K562 (cell line): ENCODE results near the gene CMIP. TPM values are rescaled to one million over a fixed set of nuclear protein-coding genes. Genes with fewer than 3 reads are reported as not detected.

Experiments
- ATAC-seq: fragments of 200-7000 bp; cut with Tn5 transposase; 3 replicates; pipeline ENCODE4 v1.9.1; 2020; ENCODE audit warnings: moderate library complexity
- BruUV-seq: library from RNA; stranded (reverse); fragments of 400-500 nt; replicated peaks from 2 replicates; lab custom pipeline; 2021; lab: Mats Ljungman, UMichigan
- CTCF ChIA-PET: fragments of 300-600 bp; formaldehyde crosslinking; extraction: SDS; loops from one replicate; lab custom pipeline; 2021; ENCODE audit warnings: low intra/inter-chr PET ratio; lab: Yijun Ruan, JAX
- POLR2A ChIA-PET: fragments of 300-600, 350-650 bp; sonication (Branson Sonifier 250); formaldehyde crosslinking; extraction: SDS; loops from one replicate; lab custom pipeline; 2021; ENCODE audit warnings: antibody characterized with exemption, inconsistent platforms; lab: Yijun Ruan, JAX
- DNase-seq, 4 experiments: peaks; one replicate each; pipeline versions ENCODE4 v3.0.0 to v3.0.0-alpha.2; 2011 to 2018; ENCODE audit warnings: low spot score in 3 of 4, mixed read lengths in 3 of 4; ENCODE audit errors: extremely low read depth in 1 of 4
- FAIRE-seq: peaks from 2 replicates; lab custom pipeline; 2011; peaks lifted over from hg19 to GRCh38; lab: Jason Lieb, UNC
- H2AFZ ChIP-seq: 2 replicates; pipeline ENCODE4 v1.6.0; 2011; ENCODE audit warnings: low read depth, low read length, control low read depth, inconsistent platforms
- H3K27ac ChIP-seq: fragments of 200-600 bp; 3 replicates; pipeline ENCODE4 v1.8.0; 2011; ENCODE audit warnings: low read depth, mild to moderate bottlenecking, control low read depth, inconsistent platforms, low read length, moderate library complexity, mixed read lengths; ENCODE audit errors: extremely low read depth
- H3K27me3 ChIP-seq, 2 experiments: fragments of 300-600 bp in 1 of 2; 2 replicates in 1 of 2; 3 replicates in 1 of 2; pipeline versions ENCODE4 v1.6.0 to v1.8.0; 2011; ENCODE audit warnings: inconsistent platforms in 2 of 2, low read length in 2 of 2, mild to moderate bottlenecking in 1 of 2, mixed read lengths in 1 of 2, moderate library complexity in 1 of 2; ENCODE audit not compliant: control insufficient read depth in 2 of 2, insufficient read depth in 2 of 2
- H3K36me3 ChIP-seq: fragments of 300-600 bp; 3 replicates; pipeline ENCODE4 v1.8.0; 2011; ENCODE audit warnings: mild to moderate bottlenecking, low read length, inconsistent platforms; ENCODE audit not compliant: control insufficient read depth, insufficient read depth
- H3K4me1 ChIP-seq, 2 experiments: fragments of 200-600 bp in 1 of 2; replicated peaks in 1 of 2; 2 replicates in 1 of 2; 3 replicates in 1 of 2; pipeline versions ENCODE4 v1.5.1 to v1.8.0; 2011; ENCODE audit warnings: inconsistent platforms in 2 of 2, low read length in 2 of 2, mild to moderate bottlenecking in 1 of 2, mixed read lengths in 1 of 2, moderate library complexity in 1 of 2; ENCODE audit not compliant: control insufficient read depth in 2 of 2, insufficient read depth in 2 of 2
- H3K4me2 ChIP-seq: 2 replicates; pipeline ENCODE4 v1.6.1; 2011; ENCODE audit warnings: low read length, control low read depth, inconsistent platforms, mixed read lengths; ENCODE audit not compliant: insufficient read depth
- H3K4me3 ChIP-seq: fragments of 200-600 bp; sonication (generic), shearing (Covaris generic); 2 replicates; pipeline ENCODE4 v1.5.1; 2016; ENCODE audit warnings: control low read depth, inconsistent platforms
- H3K79me2 ChIP-seq: fragments of 200-600 bp; 3 replicates; pipeline ENCODE4 v1.8.0; 2011; ENCODE audit warnings: low read length, inconsistent platforms; ENCODE audit not compliant: control insufficient read depth, insufficient read depth
- H3K9ac ChIP-seq, 2 experiments: 2 replicates each; pipeline versions ENCODE4 v1.6.0 to v1.6.1; 2011; ENCODE audit warnings: low read depth in 2 of 2, low read length in 2 of 2, control low read depth in 1 of 2, inconsistent platforms in 1 of 2, mild to moderate bottlenecking in 1 of 2, mixed read lengths in 1 of 2; ENCODE audit not compliant: insufficient read depth in 1 of 2
- H3K9me1 ChIP-seq: one replicate; pipeline ENCODE4 v1.6.0; 2011; ENCODE audit warnings: inconsistent platforms, mild to moderate bottlenecking, low read length, moderate library complexity; ENCODE audit not compliant: control insufficient read depth, insufficient read depth
- H3K9me3 ChIP-seq: replicated peaks from 2 replicates; pipeline ENCODE4 v1.5.1; 2011; ENCODE audit warnings: low read depth, low read length, inconsistent platforms; ENCODE audit not compliant: control insufficient read depth, insufficient read depth
- H4K20me1 ChIP-seq: replicated peaks from 2 replicates; pipeline ENCODE4 v1.6.1; 2011; ENCODE audit warnings: low read length, inconsistent platforms, mixed read lengths; ENCODE audit not compliant: control insufficient read depth, insufficient read depth
- ELF2 ChIP-seq: fragments of 250-450 bp; sonication (Bioruptor Pico); IDR thresholded peaks from 2 replicates; pipeline ENCODE4 v1.5.0; 2021; ENCODE audit warnings: mild to moderate bottlenecking
- POLR2G ChIP-seq: fragments of 200-400 bp; formaldehyde crosslinking; IDR thresholded peaks from 2 replicates; pipeline ENCODE4 v1.6.1; 2017; ENCODE audit warnings: low read depth, mild to moderate bottlenecking, antibody characterized with exemption, low read length, moderate library complexity
- PTBP1 ChIP-seq: fragments of 200-400 bp; formaldehyde crosslinking; IDR thresholded peaks from 2 replicates; pipeline ENCODE4 v1.6.1; 2017; ENCODE audit warnings: low read depth, low read length
- RBM22 ChIP-seq: fragments of 200-400 bp; formaldehyde crosslinking; IDR thresholded peaks from 2 replicates; pipeline ENCODE4 v1.6.1; 2018; ENCODE audit warnings: low read length, low read depth; ENCODE audit not compliant: poor library complexity, severe bottlenecking
- WGBS: fragments of 100-300 bp; shearing (Covaris generic); methylation state at CpG from one replicate; pipeline ENCODE4 v1.1.6; 2016; ENCODE audit warnings: low coverage, mixed read lengths; ENCODE audit not compliant: insufficient coverage; ENCODE audit errors: missing lambda C conversion rate; 5-methylcytosine and 5-hydroxymethylcytosine counted together
- in situ Hi-C: fragments of 300-500 bp; cut with MboI; formaldehyde crosslinking; loops from 4 replicates; pipeline ENCODE4 v1.15.0; 2018; ENCODE audit warnings: inconsistent platforms, mixed read lengths
- intact Hi-C: fragments of 100-400 bp; cut with micrococcal nuclease; formaldehyde crosslinking; loops from 2 replicates; pipeline ENCODE4 v1.14.2; 2022
- polyA plus RNA-seq, 8 experiments: library from polyadenylated mRNA; depleted of rRNA in 4 of 8; stranded (reverse) in 5 of 8; unstranded in 3 of 8; fragments of >200 nt; fragmentation: Nextera tagmentation in 2 of 8; fragmentation: Illumina TruSeq in 1 of 8; extraction: Ambion mirVana in 2 of 8; extraction: Trizol in 1 of 8; gene quantifications; 2 replicates each; pipeline versions ENCODE4 v1.2.1 to v1.2.3, GENCODE V29; 2011 to 2014; ENCODE audit warnings: inconsistent platforms in 1 of 8, missing spikeins in 1 of 8
- total RNA-seq, 7 experiments: library from RNA; depleted of rRNA in 6 of 7; stranded (reverse); fragments of >200 nt in 6 of 7; fragmentation: Illumina TruSeq in 2 of 7; extraction: Trizol in 2 of 7; gene quantifications; 2 replicates each; pipeline versions ENCODE4 v1.2.1 to v1.2.3, GENCODE V29; 2011 to 2021; ENCODE audit warnings: low replicate concordance in 1 of 7
- TF ChIP-seq, protein P1 (sequence below): sonication (generic); formaldehyde crosslinking; IDR thresholded peaks from 2 replicates; pipeline ENCODE4 v1.8.1; 2023; ENCODE audit warnings: mild to moderate bottlenecking, missing genetic modification reagents

CMIP gene
- total and polyA plus RNA-seq, 9 of the 15 experiments (the other 6 are each of a cell fraction or from before 2014, with no cell fraction given) = 0.94 to 82.5 (median 10.3) TPM

DNA sequence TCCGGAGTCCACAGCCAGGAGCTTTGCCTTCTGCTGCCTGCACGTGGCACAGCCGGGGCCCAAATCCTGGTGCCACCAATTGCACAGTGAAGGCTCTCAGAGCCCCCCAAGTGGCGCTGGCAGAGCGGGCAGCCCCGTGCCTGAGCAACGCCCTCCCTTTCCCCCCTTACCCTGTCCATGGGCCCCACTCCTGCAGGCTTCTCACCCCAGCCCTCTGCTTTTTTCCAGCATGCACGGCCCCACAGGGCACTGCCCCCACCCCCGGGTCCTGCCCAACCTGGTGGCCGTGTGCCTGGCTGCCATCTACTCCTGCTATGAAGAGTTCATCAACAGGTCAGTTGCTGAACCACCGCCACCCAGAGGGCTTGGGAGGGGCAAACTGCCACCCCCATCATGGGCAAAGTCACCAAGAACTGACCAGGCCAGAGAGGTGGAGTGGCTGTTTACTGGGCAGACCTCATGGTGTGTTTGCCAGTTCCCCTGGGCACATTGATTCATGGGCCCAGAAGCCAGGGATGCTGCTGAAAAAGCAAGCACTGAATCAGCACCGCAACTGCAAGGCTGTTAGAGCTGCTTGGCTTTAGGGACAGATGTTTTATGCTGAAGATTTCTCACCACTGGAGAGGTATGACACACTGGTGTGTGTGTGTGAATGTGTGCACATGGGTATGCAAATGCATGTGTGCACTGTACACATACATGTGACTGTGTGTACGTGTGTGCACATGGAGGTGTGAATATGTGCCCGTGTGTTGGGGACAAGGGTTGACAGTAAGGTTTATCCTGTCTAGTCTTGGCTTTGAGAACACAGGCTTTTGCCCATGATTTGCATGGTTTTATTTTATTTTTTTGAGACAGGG, 227.4 kb downstream of the CMIP start:
- no peaks in the 10 kb centered on the region for H3K79me2 ChIP-seq
- H3K4me1 ChIP-seq = peaks cover 0 to 6% of the 10 kb centered on the region in 2 experiments; a peak in 1 of 5 replicates
- no peak overlapping the region for H3K9ac ChIP-seq
- ChIA-PET POLR2A (interaction anchor here (0.6 to 1.5 kb wide), 3 partner anchors 11 to 347 kb away, joined by 3 read pairs; no protein-coding TSS in a partner anchor), CTCF (no interaction called here)
- no peaks in the 10 kb centered on the region for H3K27me3 ChIP-seq
- no peak overlapping the region for H3K4me3 ChIP-seq
- ATAC-seq (no peak), FAIRE-seq (no peak), DNase-seq (no peak)
- H4K20me1 ChIP-seq = 0 out of 2 replicates have a peak, but pooled peaks cover 4% of the 10 kb centered on the region
- no peaks in the 10 kb centered on the region for H3K9me1 ChIP-seq
- H2AFZ ChIP-seq = no peak overlapping the region
- in situ Hi-C loops (no loop called here), intact Hi-C loops (no loop called here)
- 93% methylated on average over 13 of the region's 14 CpGs for WGBS
- BruUV-seq = no TSS peak
- no peak overlapping the region for H3K4me2 ChIP-seq
- no peaks in the 10 kb centered on the region for H3K9me3 ChIP-seq
- no peak overlapping the region for H3K27ac ChIP-seq
- H3K36me3 ChIP-seq = peaks cover 50% of the 10 kb centered on the region
- TF ChIP-seq, protein P1, sequence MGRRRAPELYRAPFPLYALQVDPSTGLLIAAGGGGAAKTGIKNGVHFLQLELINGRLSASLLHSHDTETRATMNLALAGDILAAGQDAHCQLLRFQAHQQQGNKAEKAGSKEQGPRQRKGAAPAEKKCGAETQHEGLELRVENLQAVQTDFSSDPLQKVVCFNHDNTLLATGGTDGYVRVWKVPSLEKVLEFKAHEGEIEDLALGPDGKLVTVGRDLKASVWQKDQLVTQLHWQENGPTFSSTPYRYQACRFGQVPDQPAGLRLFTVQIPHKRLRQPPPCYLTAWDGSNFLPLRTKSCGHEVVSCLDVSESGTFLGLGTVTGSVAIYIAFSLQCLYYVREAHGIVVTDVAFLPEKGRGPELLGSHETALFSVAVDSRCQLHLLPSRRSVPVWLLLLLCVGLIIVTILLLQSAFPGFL (CRISPR knock-in tag) = no peak
- TF ChIP-seq RBM22 = peak; percentile 93
- TF ChIP-seq POLR2G = peak; percentile 54; the same call in 1 of the 2 replicates
- no peak for TF ChIP-seq PTBP1
- TF ChIP-seq ELF2 (CRISPR knock-in tag) = no peak
